ENCODE results near the gene PPP2R5D. TPM values are rescaled to one million over a fixed set of nuclear protein-coding genes. Genes with fewer than 3 reads are reported as not detected.

PPP2R5D gene
- total and polyA plus RNA-seq, 2 of the 4 experiments (the other 2 are of a cell fraction), result 55.6 to 68.8 TPM

DNA sequence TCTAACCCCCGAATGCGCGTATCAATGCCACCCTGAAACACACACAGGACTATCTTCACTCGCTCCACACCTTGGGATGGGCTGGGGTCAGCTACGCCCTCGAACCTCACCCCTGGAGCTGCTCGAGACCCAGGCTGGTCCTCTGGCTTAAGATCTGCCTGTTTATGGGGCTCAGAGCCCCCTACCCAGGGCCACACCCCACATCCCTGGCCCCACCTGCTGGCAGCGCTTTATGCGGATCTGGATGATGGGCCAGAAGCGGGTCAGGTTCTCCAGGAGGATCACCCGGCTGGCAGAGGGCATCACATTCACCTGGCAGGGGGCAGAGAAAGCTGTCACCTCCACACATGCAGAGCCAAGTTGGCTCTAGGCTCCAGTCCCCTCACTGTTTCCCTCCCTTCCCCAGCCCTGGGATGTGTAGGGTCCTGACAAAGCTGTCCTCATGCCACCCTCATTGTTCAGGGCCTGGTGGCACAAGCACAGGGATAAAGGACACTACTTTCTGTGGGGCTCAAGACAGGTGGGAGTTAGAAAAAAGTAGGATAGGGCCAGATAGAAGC lies 61.1 kb downstream of the PPP2R5D start:
- in situ Hi-C loops (cut with MboI; ENCODE audit: low sequenced_read_pairs), result no loop called here
- H3K9me1 ChIP-seq (ENCODE audit: insufficient read depth, low read length), result no peaks in the 10 kb centered on the region; the same call in 1 of the 2 replicates
- H3K4ac ChIP-seq (ENCODE audit: low read depth, low read length), result no peak overlapping the region
- peak overlapping the region; percentile 42 for H2AK9ac ChIP-seq (replicated peaks; ENCODE audit: low read depth, low read length, poor library complexity)
- H3K9ac ChIP-seq (ENCODE audit: low read depth, low read length), result no peak overlapping the region
- H4K5ac ChIP-seq (ENCODE audit: low read depth, low read length), result no peak overlapping the region
- TF ChIP-seq FOS (IDR thresholded peaks at IDR 0.05; ENCODE audit: low read depth, low read length) (no peak), MAFK (IDR thresholded peaks at IDR 0.05; ENCODE audit: low read depth, low read length) (no peak), RFX5 (IDR thresholded peaks at IDR 0.05; ENCODE audit: low read depth, low read length) (no peak), NFE2L2 (IDR thresholded peaks at IDR 0.05; ENCODE audit: low read depth, low read length) (no peak), MXI1 (IDR thresholded peaks at IDR 0.05; ENCODE audit: borderline replicate concordance, low read depth, low read length) (no peak), RAD21 (IDR thresholded peaks at IDR 0.05; ENCODE audit: low read length) (no peak), MAZ (IDR thresholded peaks at IDR 0.05; ENCODE audit: borderline replicate concordance, low read depth, low read length) (no peak), CEBPB (IDR thresholded peaks at IDR 0.05; ENCODE audit: low read depth, low read length) (no peak), BHLHE40 (IDR thresholded peaks at IDR 0.05; ENCODE audit: low read depth, low read length) (no peak), POLR2A (IDR thresholded peaks at IDR 0.05; ENCODE audit: low read depth, low read length) (no peak), CHD1 (IDR thresholded peaks at IDR 0.05; ENCODE audit: low read depth, low read length) (no peak), RCOR1 (IDR thresholded peaks at IDR 0.05; ENCODE audit: insufficient replicate concordance, low read length) (no peak), SMC3 (IDR thresholded peaks at IDR 0.05; ENCODE audit: low read depth, low read length) (no peak)
- TF ChIP-seq, protein P1, sequence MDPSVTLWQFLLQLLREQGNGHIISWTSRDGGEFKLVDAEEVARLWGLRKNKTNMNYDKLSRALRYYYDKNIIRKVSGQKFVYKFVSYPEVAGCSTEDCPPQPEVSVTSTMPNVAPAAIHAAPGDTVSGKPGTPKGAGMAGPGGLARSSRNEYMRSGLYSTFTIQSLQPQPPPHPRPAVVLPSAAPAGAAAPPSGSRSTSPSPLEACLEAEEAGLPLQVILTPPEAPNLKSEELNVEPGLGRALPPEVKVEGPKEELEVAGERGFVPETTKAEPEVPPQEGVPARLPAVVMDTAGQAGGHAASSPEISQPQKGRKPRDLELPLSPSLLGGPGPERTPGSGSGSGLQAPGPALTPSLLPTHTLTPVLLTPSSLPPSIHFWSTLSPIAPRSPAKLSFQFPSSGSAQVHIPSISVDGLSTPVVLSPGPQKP (IDR thresholded peaks at IDR 0.05; ENCODE audit: borderline replicate concordance, low read depth, low read length), result no peak
- TF ChIP-seq, protein P2, sequence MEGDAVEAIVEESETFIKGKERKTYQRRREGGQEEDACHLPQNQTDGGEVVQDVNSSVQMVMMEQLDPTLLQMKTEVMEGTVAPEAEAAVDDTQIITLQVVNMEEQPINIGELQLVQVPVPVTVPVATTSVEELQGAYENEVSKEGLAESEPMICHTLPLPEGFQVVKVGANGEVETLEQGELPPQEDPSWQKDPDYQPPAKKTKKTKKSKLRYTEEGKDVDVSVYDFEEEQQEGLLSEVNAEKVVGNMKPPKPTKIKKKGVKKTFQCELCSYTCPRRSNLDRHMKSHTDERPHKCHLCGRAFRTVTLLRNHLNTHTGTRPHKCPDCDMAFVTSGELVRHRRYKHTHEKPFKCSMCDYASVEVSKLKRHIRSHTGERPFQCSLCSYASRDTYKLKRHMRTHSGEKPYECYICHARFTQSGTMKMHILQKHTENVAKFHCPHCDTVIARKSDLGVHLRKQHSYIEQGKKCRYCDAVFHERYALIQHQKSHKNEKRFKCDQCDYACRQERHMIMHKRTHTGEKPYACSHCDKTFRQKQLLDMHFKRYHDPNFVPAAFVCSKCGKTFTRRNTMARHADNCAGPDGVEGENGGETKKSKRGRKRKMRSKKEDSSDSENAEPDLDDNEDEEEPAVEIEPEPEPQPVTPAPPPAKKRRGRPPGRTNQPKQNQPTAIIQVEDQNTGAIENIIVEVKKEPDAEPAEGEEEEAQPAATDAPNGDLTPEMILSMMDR (conservative IDR thresholded peaks at IDR 0.05; ENCODE audit: low read depth, low read length), result no peak
- TF ChIP-seq, protein P3, sequence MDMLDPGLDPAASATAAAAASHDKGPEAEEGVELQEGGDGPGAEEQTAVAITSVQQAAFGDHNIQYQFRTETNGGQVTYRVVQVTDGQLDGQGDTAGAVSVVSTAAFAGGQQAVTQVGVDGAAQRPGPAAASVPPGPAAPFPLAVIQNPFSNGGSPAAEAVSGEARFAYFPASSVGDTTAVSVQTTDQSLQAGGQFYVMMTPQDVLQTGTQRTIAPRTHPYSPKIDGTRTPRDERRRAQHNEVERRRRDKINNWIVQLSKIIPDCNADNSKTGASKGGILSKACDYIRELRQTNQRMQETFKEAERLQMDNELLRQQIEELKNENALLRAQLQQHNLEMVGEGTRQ (IDR thresholded peaks at IDR 0.05; ENCODE audit: low read depth, low read length), result no peak
- no peak overlapping the region for H3K56ac ChIP-seq (ENCODE audit: extremely low read depth, insufficient read depth, low read length)
- no peaks in the 10 kb centered on the region for H4K20me1 ChIP-seq (ENCODE audit: insufficient read depth, low read length)
- H2BK20ac ChIP-seq (ENCODE audit: low read depth, low read length), result no peak overlapping the region
- peaks cover 69% of the 10 kb centered on the region for H3K36me3 ChIP-seq (ENCODE audit: control insufficient read depth, insufficient read depth, low read length)
- no peak overlapping the region for H2BK120ac ChIP-seq (ENCODE audit: low read depth, low read length)
- no peak overlapping the region for H3K4me2 ChIP-seq (ENCODE audit: low read depth, low read length)
- H2AK5ac ChIP-seq (ENCODE audit: low read depth, low read length), result no peak overlapping the region
- no peak overlapping the region for H3K14ac ChIP-seq (replicated peaks; ENCODE audit: low read depth, low read length)
- no peaks in the 10 kb centered on the region for H3K27me3 ChIP-seq (ENCODE audit: control insufficient read depth, insufficient read depth, low read length)
- no peak overlapping the region for H2AFZ ChIP-seq (replicated peaks; ENCODE audit: low read length, poor library complexity)
- no peak overlapping the region for H4K8ac ChIP-seq (ENCODE audit: low read depth in 2 of 2, low read length in 2 of 2)
- no peak overlapping the region for H3K27ac ChIP-seq (ENCODE audit: insufficient read depth, low read length)
- intact Hi-C loops (cut with micrococcal nuclease), result no loop called here
- no peaks in the 10 kb centered on the region for H3K9me3 ChIP-seq (ENCODE audit: control insufficient read depth, insufficient read depth, low read length)
- no peak overlapping the region for H4K91ac ChIP-seq (ENCODE audit: insufficient read depth, low read depth, low read length)
- H3K4me1 ChIP-seq (ENCODE audit: control insufficient read depth, insufficient read depth, low read length), result no peaks in the 10 kb centered on the region; the same call in 1 of the 2 replicates
- H3K23ac ChIP-seq (ENCODE audit: low read depth, low read length), result no peak overlapping the region
- ATAC-seq (ENCODE audit: low read depth) (no peak), DNase-seq (no peak)
- H3K79me1 ChIP-seq (ENCODE audit: low read depth in 1 of 2, low read length in 2 of 2), result peaks cover 0 to 15% of the 10 kb centered on the region in 2 experiments; a peak in 2 of 4 replicates
- H2BK5ac ChIP-seq (ENCODE audit: low read depth, low read length, poor library complexity, severe bottlenecking), result no peak overlapping the region
- dilution Hi-C loops (cut with HindIII; ENCODE audit: low sequenced_read_pairs, unreplicated experiment), result no loop called here
- H3K18ac ChIP-seq (ENCODE audit: low read depth, low read length), result no peak overlapping the region
- no peak overlapping the region for H2BK15ac ChIP-seq (ENCODE audit: low read depth, low read length)
- no TSS peak for BruUV-seq (replicated peaks)
- CTCF ChIA-PET, result no interaction called here
- 95% methylated on average over 4 of the region's 11 CpGs; no CpG with 5 or more reads in 1 of the 2 experiments for WGBS, 2 experiments (ENCODE audit: extremely low coverage in 2 of 2, insufficient read length in 1 of 2)
- POLR2A ChIA-PET (ENCODE audit: unreplicated experiment), result interaction anchor here (0.7 kb wide), 1 partner anchor 8 kb away, joined by 3 read pairs; the partner anchor contains the start of gene CUL7
- no peak overlapping the region for H3K4me3 ChIP-seq (ENCODE audit: insufficient read depth, low read depth, low read length)

All from IMR-90 (cell line).